ENCODE data around the gene LDLRAD4. TPM values are rescaled to one million over a fixed set of nuclear protein-coding genes. Genes with fewer than 3 reads are reported as not detected.

Gene LDLRAD4
- total RNA-seq, 2 donors from 2014 or later, result 11.7 to 17.0 TPM

- Histone ChIP-seq H3K4me3 (no peak overlapping the region), H3K27me3 (no peaks in the 10 kb centered on the region), H3K9me3 (no peaks in the 10 kb centered on the region), H3K36me3 (no peaks in the 10 kb centered on the region), H3K9ac (ENCODE audit: low read depth in 2 of 2, low read length in 2 of 2) (no peak overlapping the region), H3K27ac (no peak overlapping the region), H3K4me1 (no peaks in the 10 kb centered on the region)
- intact Hi-C loops (cut with DNase I), result no loop called here
- no peak for DNase-seq
- TF ChIP-seq, protein P1, sequence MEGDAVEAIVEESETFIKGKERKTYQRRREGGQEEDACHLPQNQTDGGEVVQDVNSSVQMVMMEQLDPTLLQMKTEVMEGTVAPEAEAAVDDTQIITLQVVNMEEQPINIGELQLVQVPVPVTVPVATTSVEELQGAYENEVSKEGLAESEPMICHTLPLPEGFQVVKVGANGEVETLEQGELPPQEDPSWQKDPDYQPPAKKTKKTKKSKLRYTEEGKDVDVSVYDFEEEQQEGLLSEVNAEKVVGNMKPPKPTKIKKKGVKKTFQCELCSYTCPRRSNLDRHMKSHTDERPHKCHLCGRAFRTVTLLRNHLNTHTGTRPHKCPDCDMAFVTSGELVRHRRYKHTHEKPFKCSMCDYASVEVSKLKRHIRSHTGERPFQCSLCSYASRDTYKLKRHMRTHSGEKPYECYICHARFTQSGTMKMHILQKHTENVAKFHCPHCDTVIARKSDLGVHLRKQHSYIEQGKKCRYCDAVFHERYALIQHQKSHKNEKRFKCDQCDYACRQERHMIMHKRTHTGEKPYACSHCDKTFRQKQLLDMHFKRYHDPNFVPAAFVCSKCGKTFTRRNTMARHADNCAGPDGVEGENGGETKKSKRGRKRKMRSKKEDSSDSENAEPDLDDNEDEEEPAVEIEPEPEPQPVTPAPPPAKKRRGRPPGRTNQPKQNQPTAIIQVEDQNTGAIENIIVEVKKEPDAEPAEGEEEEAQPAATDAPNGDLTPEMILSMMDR (IDR thresholded peaks at IDR 0.05), result no peak
Measured at GRCh38 chr18:13256444-13257305, 38.1 kb downstream of the LDLRAD4 start.

GRCh38 chr18:13257361-13257980 lies 38.9 kb downstream of the LDLRAD4 start:
- Histone ChIP-seq H3K4me3 (no peak overlapping the region), H3K4me1 (no peaks in the 10 kb centered on the region), H3K27me3 (no peaks in the 10 kb centered on the region), H3K9me3 (no peaks in the 10 kb centered on the region), H3K36me3 (no peaks in the 10 kb centered on the region), H3K9ac (ENCODE audit: low read depth in 2 of 2, low read length in 2 of 2) (no peak overlapping the region), H3K27ac (no peak overlapping the region)
- intact Hi-C loops (cut with DNase I), result no loop called here
- TF ChIP-seq, protein P1 (IDR thresholded peaks at IDR 0.05), result no peak
- DNase-seq, result no peak

DNA sequence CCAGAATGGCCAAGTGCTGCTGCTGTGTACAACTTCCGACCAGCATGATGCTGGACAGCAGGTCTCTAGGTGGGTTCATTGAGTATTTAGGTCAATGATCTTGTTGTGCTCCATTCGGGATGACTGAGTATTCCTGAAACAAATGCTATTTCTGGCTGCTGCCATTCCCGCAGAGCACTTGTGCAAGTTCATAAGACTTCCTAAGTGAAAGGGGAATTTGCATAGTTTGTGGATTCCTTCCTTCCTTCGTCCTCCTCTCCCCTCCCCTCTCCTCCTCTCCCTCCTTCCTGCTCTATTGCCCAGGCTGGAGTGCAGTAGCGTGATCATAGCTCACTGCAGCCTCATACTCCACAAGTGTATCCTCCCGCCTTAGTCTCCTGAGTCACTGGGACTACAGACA lies 40.4 kb downstream of the LDLRAD4 start:
- H3K27ac ChIP-seq, result no peak overlapping the region

DNA sequence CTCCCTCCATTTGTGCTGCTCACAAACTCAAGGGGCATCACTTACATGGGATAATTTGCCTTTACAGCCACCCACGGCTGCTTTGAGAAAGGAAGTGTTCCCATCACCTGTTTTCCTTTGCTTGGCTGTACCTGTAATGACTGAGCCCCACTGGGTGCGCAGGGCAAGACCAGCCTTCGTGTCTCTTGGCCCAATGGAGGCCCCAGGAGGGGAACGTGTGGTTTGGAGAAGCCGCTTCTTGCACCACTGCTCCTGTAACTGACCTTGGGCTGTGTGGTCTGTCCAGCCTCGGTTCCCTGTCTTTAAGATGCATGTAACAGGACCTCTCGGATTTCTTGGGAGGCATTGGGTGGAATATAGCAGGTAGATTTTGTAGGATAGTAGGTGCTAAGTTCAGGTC lies 41.1 kb downstream of the LDLRAD4 start:
- no peak overlapping the region for H3K4me3 ChIP-seq
- intact Hi-C loops (cut with DNase I), result no loop called here
- no peaks in the 10 kb centered on the region for H3K4me1 ChIP-seq
- H3K36me3 ChIP-seq, result no peaks in the 10 kb centered on the region
- TF ChIP-seq, protein P1 (IDR thresholded peaks at IDR 0.05), result no peak
- no peak overlapping the region for H3K9ac ChIP-seq (ENCODE audit: low read depth in 2 of 2, low read length in 2 of 2)
- no peak overlapping the region for H3K27ac ChIP-seq
- no peaks in the 10 kb centered on the region for H3K9me3 ChIP-seq
- DNase-seq, result no peak
- no peaks in the 10 kb centered on the region for H3K27me3 ChIP-seq

More for the DNA sequence above, 40.4 kb downstream of the LDLRAD4 start:
- no peaks in the 10 kb centered on the region for H3K9me3 ChIP-seq
- no peak overlapping the region for H3K9ac ChIP-seq (ENCODE audit: low read depth in 2 of 2, low read length in 2 of 2)
- DNase-seq, result no peak
- H3K4me3 ChIP-seq, result no peak overlapping the region
- H3K36me3 ChIP-seq, result no peaks in the 10 kb centered on the region
- H3K4me1 ChIP-seq, result no peaks in the 10 kb centered on the region
- no peaks in the 10 kb centered on the region for H3K27me3 ChIP-seq
- intact Hi-C loops (cut with DNase I), result no loop called here
- TF ChIP-seq, protein P1 (IDR thresholded peaks at IDR 0.05), result no peak

DNA sequence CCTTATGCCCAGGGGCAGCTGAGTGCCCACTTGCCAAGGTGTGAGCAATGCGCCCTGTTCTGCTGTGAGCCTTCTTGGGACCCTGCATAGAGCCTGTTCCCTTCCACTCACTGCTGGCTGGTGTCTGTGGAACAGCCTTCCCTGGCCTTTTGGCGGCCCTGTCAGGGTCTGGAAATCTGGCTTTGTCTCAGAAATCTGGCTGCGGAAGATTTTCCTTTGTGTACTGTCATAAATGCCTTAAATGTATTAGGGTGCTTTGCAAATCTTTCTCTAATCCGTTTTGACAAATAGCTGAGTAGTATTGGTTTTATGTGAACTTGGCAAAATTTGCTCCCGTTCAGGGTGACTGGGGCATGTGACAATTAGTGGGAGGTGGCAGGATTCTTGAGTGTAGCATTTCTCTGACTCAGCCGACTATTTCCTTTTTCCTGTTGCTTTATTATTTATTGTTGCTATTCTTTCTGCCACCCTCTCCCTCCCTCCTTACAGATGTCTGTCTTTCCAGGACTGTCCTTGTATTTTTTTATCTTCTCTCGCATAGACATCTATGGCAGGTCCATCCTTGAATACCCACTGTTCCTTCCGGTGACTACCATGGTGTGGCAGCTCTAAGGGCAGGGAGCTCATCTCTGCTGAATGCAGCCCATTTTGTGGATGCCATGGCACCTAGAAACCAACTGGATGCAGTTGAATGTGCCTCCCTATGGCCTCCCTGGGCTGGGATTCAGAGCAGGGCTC lies 41.8 kb downstream of the LDLRAD4 start:
- intact Hi-C loops (cut with DNase I), result no loop called here
- Histone ChIP-seq H3K9me3 (no peaks in the 10 kb centered on the region), H3K4me3 (no peak overlapping the region), H3K27me3 (no peaks in the 10 kb centered on the region), H3K9ac (ENCODE audit: low read depth in 2 of 2, low read length in 2 of 2) (peak overlapping the region in 1 of 2 donors; percentile 45), H3K36me3 (no peaks in the 10 kb centered on the region), H3K27ac (no peak overlapping the region), H3K4me1 (no peaks in the 10 kb centered on the region)
- TF ChIP-seq, protein P1 (IDR thresholded peaks at IDR 0.05), result no peak
- no peak for DNase-seq
